Sciatic nerve (tissue), 2 donors: Measurements from ENCODE around the gene ZNF576. TPM values are rescaled to one million over a fixed set of nuclear protein-coding genes. Genes with fewer than 3 reads are reported as not detected.
"Not testable (repeated sequence)": the region's sequence is repeated elsewhere in the genome, so short reads cannot be mapped to it uniquely, and the experiment has no call there.

Experiments used
- ATAC-seq: fragments of 200-7000 bp; cut with Tn5 transposase; one replicate; pipeline ENCODE4 v1.9.1; 2020; ENCODE audit warnings: mild to moderate bottlenecking, moderate library complexity
- DNase-seq: peaks from one replicate; pipeline ENCODE4 v3.0.0-alpha.2; 2020; ENCODE audit warnings: low spot score
- intact Hi-C: fragments of 100-400 bp; cut with DNase I; formaldehyde crosslinking; loops from one replicate; pipeline ENCODE4 v1.14.2; 2022
- total RNA-seq: library from RNA; stranded (reverse); fragmentation: NEBNext Ultra II Directional; extraction: Animal tissue kit (Norgen Biotek cat#: 25700); gene quantifications from one replicate; pipeline ENCODE4 v1.2.1, GENCODE V29; 2021
- donor health status: DM: no; HTN: no; CAD: no.
- donor health status: DM: no; HTN: no; CAD: no.

ZNF576 gene
- total RNA-seq, 1 donor from 2014 or later = 14.3 TPM

DNA sequence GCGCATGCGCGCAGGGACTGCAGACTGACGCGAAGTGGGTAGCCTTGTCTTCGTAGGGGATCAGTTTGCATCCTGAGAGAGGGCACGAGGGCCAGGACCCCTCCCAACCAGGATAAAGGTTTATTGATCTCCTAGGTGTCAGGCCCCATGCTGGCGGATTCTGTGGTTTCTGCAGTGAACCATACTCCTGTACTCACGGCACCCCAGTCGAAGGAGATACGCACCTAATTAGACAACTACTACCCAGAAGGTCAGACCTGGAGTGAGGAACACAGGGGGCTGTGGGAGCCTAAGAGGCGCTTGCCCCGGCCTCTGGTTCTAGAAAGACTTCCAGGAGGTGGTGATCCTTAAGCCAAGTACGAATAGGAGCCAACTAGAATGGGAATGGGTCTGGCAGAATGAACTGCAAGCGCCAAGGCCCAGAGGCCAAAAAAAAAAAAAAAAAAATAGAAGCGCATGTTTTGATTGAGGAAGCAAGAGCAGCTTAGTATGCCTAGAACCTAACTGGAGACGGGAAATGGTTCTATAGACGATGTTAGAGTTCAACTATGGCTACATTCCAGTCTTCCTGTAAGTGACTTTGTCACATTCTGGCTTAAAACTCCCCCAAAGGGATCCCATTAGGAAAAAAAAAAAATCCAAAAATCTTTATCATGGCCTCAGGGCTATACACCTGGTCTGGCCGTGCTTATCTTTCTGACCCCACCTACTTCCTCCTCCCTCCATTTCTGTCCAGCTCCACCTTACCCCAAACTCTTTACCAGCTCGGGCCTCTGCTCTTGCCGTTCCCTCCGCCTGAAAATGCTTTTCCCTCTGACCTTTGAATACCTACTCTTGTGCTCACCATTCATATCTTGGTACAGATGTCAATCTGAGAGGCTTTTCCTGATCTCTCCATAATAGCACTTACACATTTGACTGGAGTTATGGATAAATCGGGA is 23.9 kb downstream of the ZNF576 start:
- ATAC-seq (no peak), DNase-seq (no peak)
- intact Hi-C loops = no loop called here

DNA sequence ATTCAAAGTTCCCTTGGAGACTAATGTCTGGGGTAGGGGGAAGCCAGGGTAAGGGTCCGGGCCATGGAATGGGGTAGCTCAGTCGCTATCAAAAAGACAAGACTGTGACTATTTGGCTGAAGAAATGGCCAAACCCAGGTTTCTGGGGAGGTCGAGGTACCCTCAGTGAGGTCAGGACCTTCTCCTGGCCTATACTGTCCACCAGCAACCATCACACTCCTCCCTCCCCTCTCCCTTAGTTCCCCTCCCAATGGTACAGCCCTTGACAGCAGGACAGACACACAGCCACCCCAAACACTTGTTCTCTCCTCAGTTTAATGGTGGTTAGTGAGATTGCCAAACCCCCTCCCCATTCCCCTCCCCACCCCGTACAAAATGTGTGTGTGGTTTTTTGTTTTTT is 25.7 kb downstream of the ZNF576 start:
- ATAC-seq (no peak), DNase-seq (no peak)
- intact Hi-C loops = no loop called here

DNA sequence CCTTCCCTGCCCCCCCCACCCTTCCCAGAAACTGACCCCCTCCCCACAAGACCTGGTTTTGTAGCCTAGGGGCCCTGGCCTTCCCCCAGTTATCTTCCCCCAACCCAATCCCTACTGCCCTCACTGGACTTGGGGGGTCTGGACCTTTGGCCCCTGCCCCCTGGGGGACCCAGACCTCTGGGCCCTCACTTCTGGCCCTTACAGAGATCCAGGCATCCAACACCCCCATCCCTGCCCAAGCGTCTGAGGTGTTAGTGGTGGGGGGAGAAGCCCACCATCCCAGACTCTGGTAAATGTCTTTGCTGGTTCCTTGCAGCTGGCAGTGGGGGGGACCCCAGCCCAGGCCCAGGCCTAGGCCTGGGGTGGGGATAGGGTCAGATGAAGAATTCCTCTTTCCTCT is 26.6 kb downstream of the ZNF576 start:
- ATAC-seq (no peak), DNase-seq (no peak)
- intact Hi-C loops = no loop called here

DNA sequence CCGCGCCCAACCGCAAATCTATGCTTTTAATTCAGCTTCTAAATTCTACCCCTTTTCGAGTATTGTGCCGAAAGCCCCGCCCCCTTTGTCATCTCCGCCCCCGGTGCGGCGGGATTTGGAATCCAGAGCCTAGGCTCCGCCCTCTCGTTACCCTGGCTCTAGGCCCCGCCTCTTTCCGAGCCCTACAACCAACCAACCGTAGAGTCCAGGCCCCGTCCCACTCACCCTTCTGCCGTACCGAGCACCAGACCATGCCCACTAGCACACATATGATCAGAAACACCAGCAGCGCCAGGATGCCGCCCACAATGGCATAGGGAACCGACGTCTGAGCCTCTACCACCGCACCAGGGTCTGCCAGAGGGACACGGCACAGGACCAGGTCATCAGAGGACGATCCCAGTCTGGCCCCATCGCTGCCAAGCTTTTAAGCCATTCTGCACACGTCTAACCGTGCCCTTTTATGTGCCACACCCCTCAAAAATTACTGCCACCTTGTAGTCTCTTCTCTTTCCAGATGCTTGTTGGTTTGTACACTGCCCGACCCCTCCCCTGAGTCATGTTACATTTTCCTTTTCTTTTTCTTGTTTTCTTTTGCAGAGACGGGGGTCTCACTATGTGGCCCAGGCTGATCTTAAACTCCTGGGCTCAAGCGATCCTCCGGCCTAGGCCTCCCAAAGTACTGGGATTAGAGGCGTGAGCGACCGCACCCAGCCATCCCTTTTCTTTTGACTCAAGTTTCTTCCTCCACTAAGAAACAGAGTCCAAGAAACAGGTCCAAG is 27.7 kb downstream of the ZNF576 start:
- DNase-seq = no peak
- ATAC-seq = no peak
- intact Hi-C loops = no loop called here

DNA sequence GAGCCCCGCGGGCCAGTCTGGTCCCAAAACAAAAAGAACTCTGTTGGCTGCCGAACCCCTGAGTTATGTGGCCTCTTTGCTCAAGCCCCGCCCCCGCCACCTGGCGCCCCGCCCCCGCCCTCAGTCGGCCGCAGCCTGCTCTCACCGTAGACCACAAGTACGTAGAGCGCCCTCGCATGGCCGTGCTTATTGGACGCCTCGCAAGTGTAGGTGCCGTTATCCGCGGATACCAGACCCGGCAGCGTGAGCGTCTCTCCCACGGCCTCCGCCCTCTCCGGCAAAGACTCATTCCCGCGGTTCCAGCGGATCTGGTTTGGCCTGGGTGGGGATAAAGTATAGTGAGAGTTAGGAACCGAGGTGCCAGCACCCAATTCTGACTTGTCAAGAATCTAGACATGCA is 28.5 kb downstream of the ZNF576 start:
- intact Hi-C loops = no loop called here
- no peak for ATAC-seq
- DNase-seq = no peak

DNA sequence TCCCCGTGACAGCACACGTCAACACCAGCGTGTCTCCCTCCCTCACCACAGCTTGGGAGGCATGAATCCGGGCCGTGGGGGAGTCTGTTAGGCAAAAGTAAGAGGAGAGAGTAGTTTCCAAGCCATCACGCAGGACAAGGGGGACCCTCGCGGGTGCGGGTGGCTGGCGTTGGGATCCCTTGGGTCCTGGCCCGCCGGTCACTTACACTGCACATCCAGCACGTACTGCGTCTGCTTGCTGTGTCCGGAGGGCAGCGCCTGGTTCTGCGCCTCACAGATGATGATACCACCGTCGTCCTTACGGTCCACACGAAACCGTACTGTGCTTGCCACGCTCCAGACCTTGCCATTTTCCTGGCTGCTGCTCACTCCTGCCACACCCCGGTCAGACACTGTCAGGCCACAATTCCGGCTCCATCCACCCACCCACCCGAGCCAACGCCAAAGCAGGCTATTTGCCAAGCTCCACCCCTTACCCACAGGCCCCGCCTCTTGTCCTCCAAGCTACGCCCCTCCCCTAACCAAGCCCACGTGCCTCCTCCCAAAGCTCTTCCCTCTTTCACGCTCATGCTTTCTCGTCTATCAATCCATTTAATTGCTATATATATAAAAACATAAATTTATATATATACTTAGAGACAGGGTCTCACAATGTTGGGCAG is 29.7 kb downstream of the ZNF576 start:
- intact Hi-C loops = no loop called here
- DNase-seq (peak; percentile 74), ATAC-seq (peak; percentile 59)

DNA sequence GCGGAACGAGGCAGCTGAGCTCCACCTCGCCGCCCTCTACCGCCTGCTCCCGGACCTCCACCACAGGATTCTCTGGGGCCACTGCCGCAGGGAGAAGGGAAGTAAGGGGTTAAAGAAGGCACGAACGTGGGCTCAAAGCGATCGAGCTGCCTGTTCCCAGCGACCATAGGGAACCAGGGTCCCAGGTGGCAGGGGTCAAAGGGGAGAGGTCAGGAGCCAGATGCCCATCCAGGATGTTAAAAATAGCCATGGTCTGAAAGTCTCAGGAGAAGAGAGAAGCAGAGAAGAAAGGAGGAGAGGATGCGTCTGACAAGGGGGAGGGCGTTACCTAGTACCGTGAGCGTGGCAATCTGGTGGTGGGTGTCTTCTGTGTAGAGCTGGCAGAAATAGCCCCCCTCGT is 30.4 kb downstream of the ZNF576 start:
- ATAC-seq = no peak
- intact Hi-C loops = no loop called here
- no peak for DNase-seq

DNA sequence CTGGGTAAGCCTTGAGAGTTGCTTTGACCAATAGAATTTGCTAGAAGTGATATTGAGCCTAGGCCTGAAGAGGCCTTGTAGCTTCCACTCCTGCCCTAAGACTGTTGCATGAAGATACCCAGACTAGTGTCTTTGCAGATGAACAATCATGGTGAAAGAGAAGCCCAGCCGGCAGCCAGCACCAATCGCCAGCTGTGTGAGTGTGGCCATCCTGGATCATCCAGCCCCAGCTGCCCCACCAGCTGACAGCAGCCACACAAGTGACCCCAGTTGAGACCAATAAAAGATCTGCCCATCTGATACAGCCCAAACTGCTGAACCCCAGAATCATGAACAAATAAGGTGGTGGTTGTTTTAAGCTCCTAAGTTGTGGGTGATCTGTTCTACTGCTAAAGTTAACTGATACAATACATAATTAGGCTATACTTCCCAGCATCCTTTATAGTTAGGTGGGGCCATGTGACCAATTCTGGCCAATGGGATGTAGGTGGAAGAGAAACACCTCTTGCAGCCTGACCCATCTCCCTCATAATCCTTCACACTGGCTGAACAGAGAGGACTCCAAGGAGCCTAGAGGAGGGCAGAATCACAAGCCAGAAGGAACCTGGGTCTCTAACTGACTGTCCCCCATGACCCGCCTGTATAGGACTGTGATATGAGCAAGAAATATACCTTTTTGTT is 32.4 kb downstream of the ZNF576 start:
- ATAC-seq = no peak
- intact Hi-C loops = no loop called here
- no peak for DNase-seq

DNA sequence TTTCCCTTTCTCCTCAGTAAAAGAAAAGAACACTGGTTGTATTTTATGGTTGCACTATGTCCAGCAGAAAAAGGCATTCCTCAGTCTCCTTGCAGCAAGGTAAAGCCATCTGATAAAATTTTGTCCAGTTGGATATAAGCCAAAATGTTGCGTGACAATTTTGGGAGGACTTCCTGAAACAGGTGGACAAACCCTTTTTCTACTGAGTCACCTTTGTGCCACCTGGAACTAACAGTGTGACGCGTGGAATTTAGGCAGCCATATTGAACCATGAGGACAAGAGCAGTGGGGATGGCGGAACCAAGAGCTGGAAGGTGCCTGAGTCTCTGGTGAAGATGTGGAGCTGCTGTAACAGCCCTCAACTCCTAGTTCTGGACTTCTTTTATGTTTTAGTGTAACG is 35.1 kb downstream of the ZNF576 start:
- no peak for DNase-seq
- intact Hi-C loops = no loop called here
- ATAC-seq = no peak

DNA sequence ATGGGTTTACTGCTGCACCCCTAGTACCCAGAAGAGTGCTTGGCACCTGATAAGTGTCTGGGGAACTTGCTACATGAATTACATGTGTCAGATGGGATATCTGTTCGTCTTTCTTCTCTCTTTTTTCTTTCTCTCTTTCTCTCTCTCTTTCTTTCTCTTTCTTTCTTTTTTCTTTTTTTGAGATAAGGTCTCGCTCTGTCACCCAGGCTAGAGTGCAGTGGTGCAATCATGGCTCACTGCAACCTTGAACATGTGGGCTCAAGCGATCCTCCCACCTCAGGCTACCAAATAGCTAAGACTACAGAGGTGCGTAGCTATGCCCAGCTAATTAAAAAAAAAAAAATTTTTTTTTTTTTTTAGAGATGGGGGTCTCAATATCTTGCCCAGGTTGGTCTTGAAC is 37.1 kb downstream of the ZNF576 start:
- intact Hi-C loops = no loop called here
- ATAC-seq (no peak), DNase-seq (no peak)

DNA sequence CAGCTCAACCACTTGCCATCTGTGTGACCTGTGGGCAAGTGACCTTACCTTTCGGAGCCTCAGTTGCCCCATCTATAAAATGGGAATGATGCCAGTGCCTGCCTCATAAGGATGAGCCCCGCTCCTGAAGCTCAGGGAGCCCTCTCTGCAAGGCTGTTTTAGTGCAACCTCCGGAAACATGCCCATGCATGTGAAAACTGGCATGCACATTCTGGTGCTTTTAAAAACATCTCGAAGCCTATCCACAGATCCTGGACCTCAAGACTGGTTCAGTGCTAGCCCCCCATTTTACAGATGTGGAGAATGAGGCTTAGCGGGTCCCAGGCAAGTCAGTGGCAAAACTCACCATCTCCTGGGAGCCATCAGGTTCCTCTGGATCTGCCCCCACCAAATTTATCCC is 37.7 kb downstream of the ZNF576 start:
- ATAC-seq (no peak), DNase-seq (no peak)
- intact Hi-C loops = no loop called here

DNA sequence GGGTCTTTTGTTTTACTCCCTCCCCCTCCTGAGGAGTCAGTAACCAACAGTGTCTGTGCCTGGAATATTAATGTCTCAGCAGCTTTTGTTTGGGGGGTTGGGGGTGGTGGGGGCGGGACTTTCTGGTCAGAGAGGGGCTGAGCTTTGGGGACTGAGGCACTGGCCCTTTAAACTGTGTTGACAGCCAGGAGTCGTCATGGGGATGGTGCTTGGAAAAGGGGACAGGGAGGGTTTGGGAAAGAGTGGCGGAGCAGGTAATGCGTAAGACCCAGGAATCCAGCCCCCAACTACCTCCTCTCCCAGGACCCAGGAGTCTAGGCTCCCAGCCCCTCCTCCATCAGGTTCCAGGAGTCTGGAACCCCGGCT is 38.1 kb downstream of the ZNF576 start:
- peak; percentile 34 for ATAC-seq
- DNase-seq = no peak
- intact Hi-C loops = no loop called here

DNA sequence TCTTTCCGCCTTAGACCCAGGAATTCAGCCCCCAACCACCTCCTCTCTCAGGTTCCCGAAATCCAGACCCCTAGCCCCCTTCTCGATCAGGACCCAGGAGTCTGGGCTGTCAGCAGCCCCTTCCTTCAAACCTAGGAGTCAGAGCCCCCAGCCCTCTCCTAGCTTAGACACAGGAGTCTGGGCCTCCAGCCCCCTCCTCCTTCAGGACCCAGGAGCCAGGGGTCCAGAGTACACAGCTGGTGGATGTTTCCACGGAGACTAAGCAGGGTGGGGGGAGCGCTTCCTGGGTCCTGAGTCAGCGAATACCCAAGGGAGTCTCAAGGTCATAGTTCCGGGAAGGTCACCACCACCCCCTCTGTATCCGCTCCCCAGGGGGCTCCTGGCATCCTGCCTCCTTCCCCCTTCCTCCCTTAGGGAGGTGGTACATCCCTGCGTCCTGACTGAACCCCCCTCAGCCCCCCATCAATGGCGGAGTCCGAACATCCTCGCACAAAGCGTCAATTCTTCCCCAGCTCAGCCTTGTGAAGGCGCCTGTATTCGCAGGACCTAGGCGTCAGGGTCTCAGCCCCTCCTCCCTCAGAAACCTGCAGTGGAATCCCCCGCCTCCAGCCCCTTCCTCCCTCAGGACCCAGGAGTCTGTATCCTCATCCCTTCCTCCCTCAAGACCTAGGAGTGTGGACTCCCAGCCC is 38.6 kb downstream of the ZNF576 start:
- intact Hi-C loops = no loop called here
- ATAC-seq = peak; percentile 49
- DNase-seq = peak; percentile 77

DNA sequence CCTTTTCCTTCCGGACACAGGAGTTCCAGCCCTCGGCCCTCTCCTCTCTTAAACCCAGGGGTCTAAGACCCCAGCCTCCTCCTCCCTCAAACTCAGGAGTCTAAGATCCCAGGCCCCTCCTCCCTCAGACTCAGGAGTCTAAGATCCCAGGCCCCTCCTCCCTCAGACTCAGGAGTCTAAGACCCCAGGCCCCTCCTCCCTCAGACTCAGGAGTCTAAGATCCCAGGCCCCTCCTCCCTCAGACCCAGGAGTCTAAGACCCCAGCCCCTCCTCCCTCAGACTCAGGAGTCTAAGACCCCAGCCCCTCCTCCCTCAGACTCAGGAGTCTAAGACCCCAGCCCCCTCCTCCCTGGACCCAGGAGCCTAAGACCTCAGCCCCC is 39.2 kb downstream of the ZNF576 start:
- ATAC-seq, intact Hi-C loops, DNase-seq: not testable (repeated sequence)

DNA sequence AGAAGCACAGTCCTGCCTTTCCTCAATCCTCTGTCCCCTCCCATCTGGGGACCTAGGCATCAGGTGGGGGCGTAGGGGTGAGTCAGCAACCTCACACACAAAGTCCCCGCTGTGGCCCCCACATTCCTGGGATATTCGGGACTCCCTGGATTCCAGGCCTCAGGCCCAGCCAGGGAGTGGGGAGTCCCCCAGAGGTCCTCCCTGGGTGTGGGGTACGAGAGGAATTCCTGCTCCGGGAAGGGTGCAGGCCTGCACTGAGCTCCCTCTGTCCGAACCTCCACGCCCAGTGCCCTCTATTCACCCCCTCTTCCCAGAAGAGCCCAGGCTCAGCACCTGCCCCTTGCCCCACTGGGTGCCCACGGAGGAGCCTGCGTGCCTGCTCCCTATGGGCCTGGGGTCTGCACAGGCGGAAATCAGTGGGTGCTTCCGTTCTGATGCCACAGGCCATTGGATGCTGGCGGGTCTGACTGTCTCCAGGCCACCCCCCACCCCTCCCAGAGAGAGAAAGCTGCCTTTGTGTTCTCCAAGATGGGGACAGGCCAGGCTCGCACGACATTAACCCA is 39.8 kb downstream of the ZNF576 start:
- ATAC-seq (peak; percentile 61), DNase-seq (no peak)
- intact Hi-C loops = no loop called here

DNA sequence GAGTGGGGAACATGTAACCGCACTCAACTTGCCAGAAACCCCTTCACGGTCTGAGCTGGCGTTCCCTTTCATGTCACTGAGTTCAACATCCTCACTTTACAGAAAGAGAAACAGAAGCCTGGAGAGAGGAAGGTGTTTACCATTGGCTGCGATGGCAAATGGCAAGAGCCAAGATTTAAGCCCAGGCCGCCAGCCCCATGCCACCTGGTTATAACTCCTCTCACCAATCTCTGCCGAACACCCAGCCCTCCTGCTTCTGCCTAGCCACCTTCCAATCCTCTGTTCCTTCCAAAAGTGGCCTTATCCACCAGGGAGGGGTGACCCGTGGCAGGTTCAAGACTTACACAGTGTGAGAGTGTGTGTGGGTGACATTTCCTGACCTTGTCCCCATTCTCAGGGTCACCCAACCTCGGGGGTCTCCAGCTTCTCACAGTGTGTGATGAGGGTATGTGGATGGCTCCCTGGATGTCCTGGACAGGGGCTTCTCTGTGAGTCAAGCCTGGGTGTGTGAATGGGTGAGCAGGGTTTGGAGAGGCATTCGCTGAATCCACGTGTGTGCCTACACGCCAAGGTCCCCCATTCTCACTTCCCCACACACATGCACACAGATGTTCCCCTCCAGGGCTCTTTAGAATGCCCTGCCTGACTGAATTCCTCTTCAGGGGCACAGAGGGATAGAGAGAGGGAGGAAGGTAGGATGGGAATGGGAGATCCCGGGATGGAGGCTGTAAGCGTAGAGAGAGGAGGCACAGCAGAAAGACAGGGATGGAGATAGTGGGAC is 42.0 kb downstream of the ZNF576 start:
- intact Hi-C loops = no loop called here
- ATAC-seq (no peak), DNase-seq (no peak)

DNA sequence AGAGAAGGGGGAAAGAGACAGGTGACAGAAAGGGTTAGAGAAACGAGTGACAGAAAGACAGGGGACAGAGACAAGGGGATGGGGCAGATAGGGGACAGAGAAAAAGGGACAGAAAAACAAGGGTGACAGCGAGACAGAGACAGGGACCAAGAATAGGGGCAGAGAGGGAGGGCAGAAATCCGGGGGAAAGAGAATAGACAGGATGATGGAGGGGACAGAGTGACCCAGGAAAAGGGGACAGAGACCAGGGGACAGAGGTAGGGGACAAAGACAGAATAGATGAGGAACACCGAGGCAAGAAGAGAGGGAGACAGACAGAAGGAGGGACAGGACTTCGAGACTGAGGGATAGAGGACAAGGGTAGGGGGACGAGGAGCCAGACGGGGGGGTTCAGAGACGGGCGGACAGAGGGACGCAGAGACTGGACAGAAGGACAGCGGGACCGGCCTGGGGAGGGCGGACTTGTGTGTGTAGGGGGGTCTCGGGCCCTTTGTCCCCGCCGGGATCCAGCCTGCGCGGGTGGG is 42.7 kb downstream of the ZNF576 start:
- ATAC-seq = no peak
- intact Hi-C loops = no loop called here
- no peak for DNase-seq
